KMS-11 (cell line): ENCODE measurements around the gene GZMM.
A peak's percentile ranks its signal among the peaks of the same experiment; 100 is the strongest.

ENCODE experiments used
- H2AFZ ChIP-seq: fragments of 200-600 bp; sonication (generic); 2 replicates; pipeline ENCODE4 v1.6.1; 2016; ENCODE audit warnings: antibody characterized with exemption, mixed run types, low read depth
- H3K27ac ChIP-seq: fragments of 200-600 bp; sonication (generic); 2 replicates; pipeline ENCODE4 v1.6.1; 2016; ENCODE audit warnings: mild to moderate bottlenecking, mixed run types
- H3K27me3 ChIP-seq: fragments of 200-600 bp; sonication (generic); 2 replicates; pipeline ENCODE4 v1.6.1; 2017; ENCODE audit warnings: mild to moderate bottlenecking, low read depth, mixed run types, moderate library complexity; ENCODE audit not compliant: insufficient read depth
- H3K36me3 ChIP-seq: fragments of 200-600 bp; sonication (generic); 2 replicates; pipeline ENCODE4 v1.6.1; 2017; ENCODE audit warnings: mild to moderate bottlenecking, mixed run types; ENCODE audit not compliant: insufficient read depth
- H3K4me1 ChIP-seq: fragments of 200-600 bp; sonication (generic); 2 replicates; pipeline ENCODE4 v1.6.1; 2016; ENCODE audit warnings: mild to moderate bottlenecking, low read depth, mixed run types; ENCODE audit not compliant: poor library complexity, severe bottlenecking
- H3K4me2 ChIP-seq: fragments of 200-600 bp; sonication (generic); 2 replicates; pipeline ENCODE4 v1.7.0; 2016; ENCODE audit warnings: mild to moderate bottlenecking, mixed run types
- H3K4me3 ChIP-seq: fragments of 200-600 bp; sonication (generic); IDR thresholded peaks from 2 replicates; pipeline ENCODE4 v1.6.1; 2017; ENCODE audit warnings: low read depth, low read length, mixed read lengths; ENCODE audit not compliant: insufficient read depth
- H3K79me2 ChIP-seq: fragments of 200-600 bp; sonication (generic); 2 replicates; pipeline ENCODE4 v1.6.1; 2016; ENCODE audit warnings: low read depth, mixed run types; ENCODE audit not compliant: insufficient read depth
- H3K9ac ChIP-seq: fragments of 200-600 bp; sonication (generic); 2 replicates; pipeline ENCODE4 v1.6.1; 2016; ENCODE audit warnings: mild to moderate bottlenecking, mixed run types
- H4K20me1 ChIP-seq: fragments of 200-600 bp; sonication (generic); 2 replicates; pipeline ENCODE4 v1.6.1; 2016; ENCODE audit warnings: mild to moderate bottlenecking, mixed run types; ENCODE audit not compliant: insufficient read depth
- CTCF ChIP-seq: fragments of 200-600 bp; sonication (generic); conservative IDR thresholded peaks from 2 replicates; pipeline ENCODE4 v1.6.1; 2017; ENCODE audit warnings: low read depth, mild to moderate bottlenecking, antibody characterized with exemption, low read length, moderate library complexity, mixed read lengths

GZMM gene

DNA sequence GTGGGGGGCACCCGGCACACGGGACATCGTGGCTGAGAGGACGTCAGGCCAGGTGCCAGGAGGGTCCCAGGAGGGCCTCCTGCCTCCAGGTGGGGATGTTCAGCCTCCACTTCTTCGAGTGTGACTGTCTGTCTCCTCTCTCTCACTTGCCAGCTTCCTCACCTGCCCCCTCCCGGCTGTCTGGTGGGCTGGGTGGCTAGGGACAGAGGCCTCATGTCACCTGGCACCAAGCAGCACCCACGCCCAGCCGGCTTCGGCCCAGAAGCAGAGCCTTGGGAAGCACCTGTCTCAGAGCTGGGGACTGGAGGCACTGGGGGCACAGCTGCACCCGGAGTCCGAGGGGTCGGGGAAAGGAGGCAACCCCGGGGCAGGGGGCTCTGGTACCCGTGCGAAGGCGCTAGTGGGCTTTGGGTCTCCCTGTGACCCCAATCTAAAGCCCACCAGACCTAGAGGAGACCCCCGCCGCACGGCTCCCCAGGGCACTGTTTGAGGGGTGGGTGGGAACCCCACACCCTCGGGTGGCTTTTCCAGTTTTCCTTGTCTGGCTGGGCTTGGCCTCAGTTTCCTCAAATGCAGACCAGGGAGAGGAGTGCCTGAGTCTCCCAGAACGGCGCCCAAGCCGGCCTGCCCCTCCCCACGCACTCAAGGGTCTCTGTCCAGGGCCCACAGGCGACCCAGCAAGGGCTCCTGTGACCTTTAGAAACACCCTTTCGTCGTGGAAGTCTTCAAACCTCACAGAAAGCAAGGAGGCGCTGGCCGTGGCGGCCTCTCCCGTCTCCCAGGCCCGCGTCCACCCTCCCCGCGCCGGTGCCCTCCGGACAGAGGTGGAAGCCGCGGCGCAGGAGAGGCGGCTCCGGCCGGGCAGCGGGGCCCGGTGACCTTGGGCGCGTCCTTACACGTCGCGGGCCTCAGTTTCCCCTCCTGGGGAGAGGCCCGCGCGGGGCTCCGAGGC is 45.2 kb downstream of the GZMM start:
- Histone ChIP-seq H2AFZ (no peak overlapping the region), H3K36me3 (no peaks in the 10 kb centered on the region), H3K79me2 (no peaks in the 10 kb centered on the region), H3K4me1 (peaks cover 10% of the 10 kb centered on the region), H3K27me3 (peaks cover 49% of the 10 kb centered on the region), H4K20me1 (no peaks in the 10 kb centered on the region), H3K4me2 (peak overlapping the region; percentile 42; the same call in 1 of the 2 replicates), H3K9ac (no peak overlapping the region), H3K27ac (no peak overlapping the region), H3K4me3 (no peak overlapping the region)
- no peak for TF ChIP-seq CTCF

GRCh38 chr19:589693-590395 is 46.0 kb downstream of the GZMM start, which contains the start of gene HCN2:
HCN2 (plus strand) TSS chr19:589881; CDS start chr19:589946, 65 bp downstream.
- H4K20me1 ChIP-seq: no peaks in the 10 kb centered on the region
- no peak within 1 kb of the TSS for H3K4me2 ChIP-seq
- peaks cover 56% of the 10 kb centered on the region for H3K27me3 ChIP-seq

GRCh38 chr19:590396-590745 is 46.5 kb downstream of the GZMM start:
- Histone ChIP-seq H3K9ac (no peak overlapping the region), H3K27ac (no peak overlapping the region), H3K4me3 (no peak overlapping the region), H3K4me2 (no peak overlapping the region), H2AFZ (no peak overlapping the region), H4K20me1 (no peaks in the 10 kb centered on the region), H3K27me3 (peaks cover 61% of the 10 kb centered on the region), H3K79me2 (no peaks in the 10 kb centered on the region), H3K4me1 (peaks cover 10% of the 10 kb centered on the region), H3K36me3 (no peaks in the 10 kb centered on the region)
- TF ChIP-seq CTCF: no peak

More at GRCh38 chr19:589693-590395, 46.0 kb downstream of the GZMM start, which contains the start of gene HCN2:
- H3K9ac ChIP-seq: no peak within 1 kb of the TSS
- H3K27ac ChIP-seq: no peak within 1 kb of the TSS
- H3K79me2 ChIP-seq: no peaks in the 10 kb centered on the region
- no peak within 1 kb of the TSS for H3K4me3 ChIP-seq
- no peak for TF ChIP-seq CTCF
- peaks cover 10% of the 10 kb centered on the region for H3K4me1 ChIP-seq
- no peaks in the 10 kb centered on the region for H3K36me3 ChIP-seq
- H2AFZ ChIP-seq: no peak within 1 kb of the TSS

DNA sequence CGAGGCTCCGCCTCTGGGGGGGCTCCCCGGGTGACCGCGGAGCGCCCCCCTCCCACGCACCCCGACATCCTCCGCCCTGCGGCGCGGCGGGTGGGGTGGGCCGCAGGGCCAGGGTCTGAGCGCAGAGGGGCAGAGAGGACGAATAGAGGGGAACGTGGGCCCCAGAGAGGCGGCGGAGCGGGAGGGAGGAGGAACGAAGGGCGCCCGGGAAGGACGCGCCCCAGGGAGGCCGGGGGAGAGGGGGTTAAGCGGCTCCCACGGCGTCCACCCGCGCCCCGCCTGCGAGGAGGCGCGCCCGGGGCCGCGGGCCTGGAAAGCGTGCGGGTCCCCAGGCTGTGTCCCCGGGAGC is 46.9 kb downstream of the GZMM start:
- no peak for TF ChIP-seq CTCF
- H3K4me3 ChIP-seq: no peak overlapping the region

More for the DNA sequence above, 46.9 kb downstream of the GZMM start:
- Histone ChIP-seq H3K4me1 (peaks cover 10% of the 10 kb centered on the region), H3K9ac (no peak overlapping the region), H3K4me2 (no peak overlapping the region), H2AFZ (no peak overlapping the region), H4K20me1 (no peaks in the 10 kb centered on the region), H3K36me3 (no peaks in the 10 kb centered on the region), H3K27ac (no peak overlapping the region), H3K27me3 (peaks cover 65% of the 10 kb centered on the region), H3K79me2 (no peaks in the 10 kb centered on the region)
